GM23248 (cell line): Measurements from ENCODE around the gene HDGFL3. TPM values are rescaled to one million over a fixed set of nuclear protein-coding genes. Genes with fewer than 3 reads are reported as not detected.
"Not testable (repeated sequence)": the region's sequence is repeated elsewhere in the genome, so short reads cannot be mapped to it uniquely, and the experiment has no call there.

Source experiments
- DNase-seq: peaks from one replicate; pipeline ENCODE4 v3.0.0-alpha.2; 2015
- H2AFZ ChIP-seq: fragments of 200-600 bp; sonication (generic); 2 replicates; pipeline ENCODE4 v1.6.1; 2016; ENCODE audit warnings: antibody characterized with exemption
- H3F3A ChIP-seq: fragments of 200-600 bp; sonication (generic); 2 replicates; pipeline ENCODE4 v1.6.1; 2016; ENCODE audit warnings: mild to moderate bottlenecking, antibody characterized with exemption, mixed run types; ENCODE audit not compliant: insufficient read depth
- H3K27ac ChIP-seq: fragments of 200-600 bp; sonication (generic); 2 replicates; pipeline ENCODE4 v1.5.1; 2016; ENCODE audit warnings: mild to moderate bottlenecking
- H3K27me3 ChIP-seq: fragments of 200-600 bp; sonication (generic); replicated peaks from 2 replicates; pipeline ENCODE4 v1.6.1; 2016; ENCODE audit warnings: mild to moderate bottlenecking; ENCODE audit not compliant: insufficient read depth
- H3K36me3 ChIP-seq: fragments of 200-600 bp; sonication (generic); 2 replicates; pipeline ENCODE4 v1.6.1; 2016; ENCODE audit warnings: low read depth, mild to moderate bottlenecking
- H3K4me1 ChIP-seq: fragments of 200-600 bp; sonication (generic); 2 replicates; pipeline ENCODE4 v1.6.1; 2016; ENCODE audit warnings: mild to moderate bottlenecking; ENCODE audit not compliant: insufficient read depth
- H3K4me2 ChIP-seq: fragments of 200-600 bp; sonication (generic); one replicate; pipeline ENCODE4 v1.6.1; 2016; ENCODE audit warnings: mild to moderate bottlenecking; ENCODE audit not compliant: unreplicated experiment
- H3K4me3 ChIP-seq: fragments of 200-600 bp; sonication (generic); 2 replicates; pipeline ENCODE4 v1.5.1; 2016; ENCODE audit warnings: mild to moderate bottlenecking
- H3K79me2 ChIP-seq: fragments of 200-600 bp; sonication (generic); 2 replicates; pipeline ENCODE4 v1.6.1; 2016; ENCODE audit warnings: mild to moderate bottlenecking; ENCODE audit not compliant: insufficient read depth
- H3K9ac ChIP-seq: fragments of 200-600 bp; sonication (generic); 2 replicates; pipeline ENCODE4 v1.6.1; 2016; ENCODE audit warnings: mild to moderate bottlenecking
- H3K9me2 ChIP-seq: fragments of 200-600 bp; sonication (generic); 2 replicates; pipeline ENCODE4 v1.6.1; 2016; ENCODE audit warnings: mixed run types, mild to moderate bottlenecking, moderate library complexity; ENCODE audit not compliant: insufficient read depth
- H3K9me3 ChIP-seq: fragments of 200-600 bp; sonication (generic); one replicate; pipeline ENCODE4 v1.6.1; 2017; ENCODE audit warnings: low read depth
- H4K20me1 ChIP-seq: fragments of 200-600 bp; sonication (generic); 2 replicates; pipeline ENCODE4 v1.6.0; 2016; ENCODE audit not compliant: insufficient read depth
- EZH2 ChIP-seq: fragments of 200-600 bp; sonication (generic); IDR thresholded peaks from 2 replicates; pipeline ENCODE4 v1.6.1; 2018; ENCODE audit warnings: antibody characterized with exemption, mild to moderate bottlenecking; ENCODE audit not compliant: insufficient read depth, poor library complexity, severe bottlenecking
- EZH2phosphoT487 ChIP-seq: fragments of 200-600 bp; sonication (generic); IDR thresholded peaks from 2 replicates; pipeline ENCODE4 v1.6.1; 2018; ENCODE audit warnings: antibody characterized with exemption, moderate library complexity, mild to moderate bottlenecking, low read depth; ENCODE audit not compliant: insufficient read depth
- WGBS, 2 experiments: methylation state at CpG; one replicate each; pipeline ENCODE4 v1.1.6; 2015 to 2017; ENCODE audit warnings: low lambda C conversion rate in 2 of 2, low coverage in 1 of 2; ENCODE audit errors: missing lambda C conversion rate in 2 of 2; 5-methylcytosine and 5-hydroxymethylcytosine counted together
- in situ Hi-C: fragments of 300-500 bp; cut with MboI; formaldehyde crosslinking; loops from 2 replicates; pipeline ENCODE4 v1.15.0; 2020
- polyA plus RNA-seq: library from polyadenylated mRNA; unstranded; fragments of >200 nt; fragmentation: Nextera tagmentation; extraction: Ambion mirVana; gene quantifications from 2 replicates; pipeline ENCODE4 v1.2.1, GENCODE V29; 2016
- total RNA-seq: library from RNA; depleted of rRNA; stranded (reverse); fragments of >200 nt; shearing (Covaris generic); gene quantifications from 2 replicates; pipeline ENCODE4 v1.2.3, GENCODE V29; 2014

HDGFL3 gene
- total and polyA plus RNA-seq, 2 experiments from 2014 or later = 16.2 to 25.0 TPM

DNA sequence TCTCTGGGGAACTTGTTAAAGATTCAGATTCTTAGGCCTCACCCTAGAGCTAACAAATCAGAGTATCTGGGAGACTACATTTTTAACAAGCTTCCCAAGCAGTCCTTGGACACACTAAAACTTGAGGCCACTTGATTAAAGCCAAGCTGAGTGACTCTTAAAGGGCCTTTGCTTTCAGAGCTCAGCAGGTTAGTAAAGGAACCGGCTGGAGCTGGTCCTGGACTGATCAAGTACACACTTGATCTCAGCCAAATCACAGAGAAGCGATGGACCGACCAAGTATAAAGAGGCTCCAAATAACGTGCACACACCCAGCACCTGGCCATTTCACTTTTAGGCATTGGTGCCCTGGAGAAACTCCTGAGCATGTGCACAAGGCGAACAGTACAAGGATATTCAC is 113.0 kb downstream of the HDGFL3 start:
- peaks cover 16% of the 10 kb centered on the region for H3K27me3 ChIP-seq
- H3K9me2 ChIP-seq = no peaks in the 10 kb centered on the region
- H3K36me3 ChIP-seq = no peaks in the 10 kb centered on the region
- no peak for DNase-seq
- H3K4me2 ChIP-seq = no peak overlapping the region
- H3K4me1 ChIP-seq = no peaks in the 10 kb centered on the region
- no peak for TF ChIP-seq EZH2phosphoT487
- no peak for TF ChIP-seq EZH2
- no peaks in the 10 kb centered on the region for H3K79me2 ChIP-seq
- no peak overlapping the region for H3K27ac ChIP-seq
- no peak overlapping the region for H2AFZ ChIP-seq
- no peak overlapping the region for H3K9ac ChIP-seq
- H3F3A ChIP-seq = no peaks in the 10 kb centered on the region
- no peak overlapping the region for H3K4me3 ChIP-seq
- no peaks in the 10 kb centered on the region for H4K20me1 ChIP-seq
- 50 to 55% methylated on average over 5 of the region's 5 CpGs for WGBS, 2 experiments
- in situ Hi-C loops = no loop called here
- H3K9me3 ChIP-seq = no peaks in the 10 kb centered on the region

DNA sequence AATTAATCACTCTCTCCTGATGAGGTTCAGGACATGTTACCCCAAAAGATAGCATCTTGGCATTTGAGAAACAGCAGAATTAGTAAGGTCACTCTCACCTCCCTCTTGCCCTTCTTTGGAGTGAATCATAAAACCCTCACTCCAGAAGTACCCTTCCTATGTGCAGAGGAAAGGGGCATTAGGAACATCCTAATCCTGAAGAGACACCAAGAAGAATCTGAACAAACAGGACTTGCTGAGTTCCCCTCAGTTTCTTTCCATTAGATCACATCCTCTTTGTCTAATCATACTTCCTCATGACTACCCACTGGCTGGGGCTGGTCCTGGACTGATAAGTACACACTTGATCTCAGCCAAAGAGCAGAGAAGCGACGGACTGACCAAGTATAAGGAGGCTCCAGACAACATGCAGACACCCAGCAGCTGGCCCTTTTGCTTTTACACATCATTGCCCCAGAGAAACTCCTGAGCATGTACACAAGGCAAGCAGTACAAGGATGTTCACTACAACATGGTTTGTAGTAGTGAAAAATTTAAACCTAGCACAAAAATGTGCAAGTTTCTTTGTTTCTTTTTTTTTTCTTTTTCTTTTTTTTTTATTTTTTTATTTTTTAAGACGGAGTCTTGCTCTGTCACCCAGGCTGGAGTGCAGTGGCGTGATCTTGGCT is 115.2 kb downstream of the HDGFL3 start:
- no peaks in the 10 kb centered on the region for H3K4me1 ChIP-seq
- no peaks in the 10 kb centered on the region for H3K9me2 ChIP-seq
- no peaks in the 10 kb centered on the region for H3K9me3 ChIP-seq
- H4K20me1 ChIP-seq = no peaks in the 10 kb centered on the region
- H3K27ac ChIP-seq = no peak overlapping the region
- H3K4me3 ChIP-seq = no peak overlapping the region
- H3K36me3 ChIP-seq = no peaks in the 10 kb centered on the region
- H3K27me3 ChIP-seq = peaks cover 7% of the 10 kb centered on the region; the same call in 1 of the 2 replicates
- no peaks in the 10 kb centered on the region for H3F3A ChIP-seq
- peak; percentile 17 for DNase-seq
- in situ Hi-C loops = no loop called here
- H3K4me2 ChIP-seq = no peak overlapping the region
- H3K79me2 ChIP-seq = no peaks in the 10 kb centered on the region
- TF ChIP-seq EZH2phosphoT487 (no peak), EZH2 (no peak)
- 79 to 81% methylated on average over 4 of the region's 4 CpGs for WGBS, 2 experiments
- no peak overlapping the region for H3K9ac ChIP-seq
- H2AFZ ChIP-seq = no peak overlapping the region

DNA sequence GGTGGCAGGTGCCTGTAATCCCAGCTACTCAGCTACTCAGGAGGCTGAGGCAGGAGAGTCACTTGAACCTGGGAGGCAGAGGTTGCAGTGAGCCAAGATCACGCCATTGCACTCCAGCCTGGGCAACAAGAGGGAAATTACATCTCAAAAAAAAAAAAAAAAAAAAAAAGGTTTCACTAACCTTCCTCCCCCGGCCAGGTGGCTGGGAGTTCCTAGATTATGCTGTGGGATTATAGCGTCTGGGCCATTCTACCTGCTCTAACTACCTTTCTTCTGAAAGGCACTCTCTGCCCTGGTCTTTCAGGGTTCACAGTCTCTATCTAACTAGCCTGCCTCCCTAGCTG is 115.7 kb downstream of the HDGFL3 start:
- H2AFZ ChIP-seq, H3K9ac ChIP-seq, H3K9me2 ChIP-seq, in situ Hi-C loops, H3K36me3 ChIP-seq, H3K4me3 ChIP-seq, DNase-seq, H3K9me3 ChIP-seq, H3K4me1 ChIP-seq, H3K79me2 ChIP-seq, H4K20me1 ChIP-seq, H3F3A ChIP-seq, H3K4me2 ChIP-seq, H3K27me3 ChIP-seq, H3K27ac ChIP-seq: not testable (repeated sequence)
- WGBS, 2 experiments = 80 to 88% methylated on average over 3 of the region's 3 CpGs

DNA sequence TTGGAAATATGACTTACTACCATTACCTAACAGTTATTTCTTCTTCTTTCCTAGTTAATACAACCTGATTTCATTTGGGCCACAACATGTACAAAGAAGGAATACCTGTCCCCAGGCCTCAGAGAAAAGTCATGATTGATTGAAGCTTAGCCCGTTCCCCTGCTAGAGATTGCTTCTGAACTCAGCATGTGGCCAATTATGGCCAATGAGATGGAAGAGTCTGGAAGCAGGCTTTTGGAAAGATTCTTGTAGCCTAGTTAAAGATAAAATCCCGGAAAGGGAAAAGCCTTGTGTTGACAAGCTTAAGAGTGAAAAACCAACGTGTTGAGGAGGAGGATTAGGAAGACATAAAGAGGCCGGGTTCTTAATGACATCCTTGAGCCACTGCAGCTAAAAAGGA is 117.2 kb downstream of the HDGFL3 start:
- H3K4me2 ChIP-seq = no peak overlapping the region
- H3K9me3 ChIP-seq = no peaks in the 10 kb centered on the region
- no peak overlapping the region for H2AFZ ChIP-seq
- H3K4me1 ChIP-seq = no peaks in the 10 kb centered on the region
- no peaks in the 10 kb centered on the region for H3K79me2 ChIP-seq
- H3K27ac ChIP-seq = no peak overlapping the region
- in situ Hi-C loops = no loop called here
- DNase-seq = no peak
- TF ChIP-seq EZH2phosphoT487 = no peak
- TF ChIP-seq EZH2 = no peak
- no peaks in the 10 kb centered on the region for H4K20me1 ChIP-seq
- no peaks in the 10 kb centered on the region for H3K36me3 ChIP-seq
- H3F3A ChIP-seq = no peaks in the 10 kb centered on the region
- WGBS, 2 experiments = 19 to 21% methylated on average over 4 of the region's 4 CpGs
- no peak overlapping the region for H3K9ac ChIP-seq
- 0 out of 2 replicates have a peak, but pooled peaks cover 7% of the 10 kb centered on the region for H3K27me3 ChIP-seq
- no peak overlapping the region for H3K4me3 ChIP-seq
- H3K9me2 ChIP-seq = no peaks in the 10 kb centered on the region

DNA sequence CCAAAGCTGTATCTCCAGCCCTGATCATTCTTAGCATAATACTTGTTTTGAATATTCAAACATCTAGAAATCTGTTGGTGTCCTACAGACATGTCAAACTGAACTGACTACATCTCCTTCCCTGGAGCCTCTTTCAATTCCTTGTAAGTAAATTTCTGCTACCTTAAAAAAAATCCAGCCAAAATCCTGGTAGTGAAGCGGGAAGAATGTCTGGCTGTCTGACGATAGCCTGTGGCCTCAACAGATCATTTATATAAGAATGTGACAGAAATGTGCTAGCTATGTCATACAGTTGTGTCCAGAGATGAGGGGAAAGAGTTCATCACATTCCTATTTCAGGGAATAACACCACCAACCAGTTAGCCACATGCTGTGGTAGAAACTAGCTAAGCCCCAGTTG is 118.7 kb downstream of the HDGFL3 start:
- Histone ChIP-seq H3K27ac (no peak overlapping the region), H3K9me2 (no peaks in the 10 kb centered on the region), H3K9me3 (no peaks in the 10 kb centered on the region), H3K9ac (no peak overlapping the region), H3K79me2 (no peaks in the 10 kb centered on the region), H4K20me1 (no peaks in the 10 kb centered on the region), H3K4me3 (no peak overlapping the region), H2AFZ (no peak overlapping the region), H3K36me3 (no peaks in the 10 kb centered on the region), H3K27me3 (0 out of 2 replicates have a peak, but pooled peaks cover 7% of the 10 kb centered on the region), H3F3A (no peaks in the 10 kb centered on the region), H3K4me2 (no peak overlapping the region), H3K4me1 (no peaks in the 10 kb centered on the region)
- in situ Hi-C loops = no loop called here
- TF ChIP-seq EZH2 (no peak), EZH2phosphoT487 (no peak)
- DNase-seq = no peak
- WGBS, 2 experiments = 20 to 30% methylated on average over 2 of the region's 2 CpGs
